ENCODE data around the gene DLGAP1.

Gene DLGAP1

GRCh38 chr18:3599861-3600260 lies 855.2 kb downstream of the DLGAP1 start:
- in situ Hi-C loops (cut with MboI; ENCODE audit: low sequenced_read_pairs) = loop anchor here (5.0 to 10.0 kb wide), 2 partner anchors 62 to 315 kb away; no protein-coding TSS in a partner anchor

GRCh38 chr18:3599195-3599594 lies 855.9 kb downstream of the DLGAP1 start:
- in situ Hi-C loops (cut with MboI; ENCODE audit: low sequenced_read_pairs) = loop anchor here (5.0 to 10.0 kb wide), 2 partner anchors 63 to 314 kb away; no protein-coding TSS in a partner anchor

DNA sequence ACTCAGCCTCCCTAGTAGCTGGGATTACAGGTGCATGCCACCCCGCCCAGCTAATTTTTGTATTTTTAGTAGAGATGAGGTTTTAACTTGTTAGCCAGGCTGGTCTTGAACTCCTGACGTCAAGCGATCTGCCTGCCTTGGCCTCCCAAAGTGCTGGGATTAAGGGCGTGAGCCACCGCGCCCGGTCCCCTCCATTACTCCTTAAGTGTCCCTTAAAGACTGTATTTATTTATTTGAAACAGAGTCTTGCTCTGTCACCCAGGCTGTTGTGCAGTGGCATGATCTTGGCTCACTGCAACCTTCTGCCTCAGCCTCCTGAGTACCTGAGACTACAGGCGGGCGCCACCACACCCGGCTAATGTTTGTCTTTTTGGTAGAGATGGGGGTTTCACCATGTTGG lies 856.5 kb downstream of the DLGAP1 start:
- in situ Hi-C loops (cut with MboI; ENCODE audit: low sequenced_read_pairs) = loop anchor here (5.0 to 10.0 kb wide), 2 partner anchors 64 to 314 kb away; no protein-coding TSS in a partner anchor

DNA sequence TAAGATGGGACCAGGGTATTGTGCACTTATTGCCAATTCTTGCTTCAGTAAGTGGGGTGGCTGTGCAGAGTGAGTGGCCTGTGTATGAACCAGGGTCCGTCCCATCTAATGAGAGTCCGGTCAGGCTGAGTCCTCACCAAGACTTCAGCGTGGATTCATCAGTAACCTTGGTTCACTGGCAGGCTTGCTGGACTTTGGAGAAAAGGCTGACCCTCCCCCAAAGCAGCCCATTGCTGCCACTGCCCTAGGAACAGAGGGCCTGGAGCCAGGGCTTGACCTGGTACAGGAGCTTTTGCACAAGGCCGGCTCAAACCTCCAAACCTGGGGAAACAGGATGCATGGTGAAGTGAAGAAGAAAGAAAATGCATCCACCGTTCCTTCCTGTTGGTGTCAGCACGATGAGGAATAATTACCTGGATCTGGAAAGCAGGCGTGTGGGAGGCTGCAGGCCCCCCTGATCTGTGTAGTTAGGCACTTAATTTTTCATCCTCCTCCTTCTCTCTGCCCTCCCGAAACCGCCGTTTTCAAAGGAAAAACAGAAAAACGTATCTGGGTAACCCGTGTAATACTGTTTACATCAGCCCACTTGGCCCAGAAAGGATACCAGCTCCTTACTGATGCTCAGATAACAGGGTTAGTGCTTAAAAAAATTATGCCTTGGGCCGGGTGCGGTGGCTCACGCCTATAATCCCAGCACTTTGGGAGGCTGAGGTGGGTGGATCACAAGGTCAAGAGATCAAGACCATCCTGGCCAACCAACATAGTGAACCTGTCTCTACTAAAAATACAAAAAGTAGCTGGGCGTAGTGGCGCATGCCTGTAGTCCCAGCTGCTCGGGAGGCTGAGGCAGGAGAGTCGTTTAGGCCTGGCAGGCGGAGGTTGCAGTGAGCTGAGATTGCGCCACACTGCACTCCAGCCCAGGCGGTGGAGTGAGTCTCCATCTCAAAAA lies 857.4 kb downstream of the DLGAP1 start:
- in situ Hi-C loops (cut with MboI; ENCODE audit: low sequenced_read_pairs) = loop anchor here (5.0 to 10.0 kb wide), 2 partner anchors 65 to 313 kb away; no protein-coding TSS in a partner anchor

- in situ Hi-C loops (cut with MboI; ENCODE audit: low sequenced_read_pairs) = loop anchor here (5.0 to 10.0 kb wide), 2 partner anchors 65 to 312 kb away; no protein-coding TSS in a partner anchor
These were observed 858.3 kb downstream of the DLGAP1 start for GRCh38 chr18:3596637-3597384.

DNA sequence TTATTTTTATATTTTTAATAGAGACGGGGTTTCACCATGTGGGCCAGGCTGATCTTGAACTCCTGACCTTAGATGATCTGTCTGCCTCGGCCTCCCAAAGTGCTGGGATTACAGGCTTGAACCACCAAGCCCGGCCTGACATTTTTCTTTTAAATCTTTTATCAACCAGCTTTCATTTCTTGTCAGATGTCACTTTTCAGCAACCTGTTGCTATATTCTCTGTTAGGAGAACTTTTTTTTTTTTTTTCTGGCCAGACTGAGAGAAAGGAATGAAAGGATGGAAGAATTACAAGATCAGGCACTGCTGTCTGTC lies 858.8 kb downstream of the DLGAP1 start:
- in situ Hi-C loops (cut with MboI; ENCODE audit: low sequenced_read_pairs) = loop anchor here (5.0 to 10.0 kb wide), 2 partner anchors 66 to 311 kb away; no protein-coding TSS in a partner anchor

GRCh38 chr18:3595369-3596273 lies 859.5 kb downstream of the DLGAP1 start:
- in situ Hi-C loops (cut with MboI; ENCODE audit: low sequenced_read_pairs) = loop anchor here (5.0 to 10.0 kb wide), 2 partner anchors 67 to 311 kb away; no protein-coding TSS in a partner anchor

DNA sequence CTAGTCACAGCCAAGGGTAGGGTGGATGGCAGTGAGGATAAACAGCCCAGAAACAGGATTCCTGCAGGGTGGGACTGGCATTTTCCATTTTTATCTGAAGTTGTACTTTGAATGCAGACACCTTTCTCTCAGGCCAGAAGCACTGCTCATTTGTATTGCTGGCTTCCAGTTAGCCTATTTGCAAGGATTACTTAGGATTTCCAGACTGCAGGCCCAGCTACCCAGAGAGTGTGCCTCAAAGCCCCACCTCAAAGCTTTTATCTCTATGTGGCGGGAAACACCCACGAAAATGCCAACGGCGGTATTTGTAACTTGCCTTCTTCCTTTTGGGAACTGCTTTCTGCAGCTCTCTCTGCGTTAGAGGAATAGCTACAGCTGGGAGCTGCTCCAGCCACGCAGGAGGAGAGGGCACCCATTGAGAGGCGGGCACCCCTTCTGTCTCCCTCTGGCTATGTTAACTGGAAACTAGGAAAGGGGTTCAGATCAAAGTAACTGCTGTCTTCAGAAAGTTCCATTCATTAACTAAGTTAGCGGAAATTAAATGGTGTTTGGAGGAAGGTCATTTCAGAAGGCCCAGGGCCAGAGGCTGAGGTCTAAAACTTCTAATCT lies 860.2 kb downstream of the DLGAP1 start:
- in situ Hi-C loops (cut with MboI; ENCODE audit: low sequenced_read_pairs) = loop anchor here (5.0 to 10.0 kb wide), 2 partner anchors 67 to 310 kb away; no protein-coding TSS in a partner anchor

GRCh38 chr18:3593904-3594759 lies 861.0 kb downstream of the DLGAP1 start:
- in situ Hi-C loops (cut with MboI; ENCODE audit: low sequenced_read_pairs) = loop anchor here (10.0 kb wide), 1 partner anchor 309 kb away; no protein-coding TSS in a partner anchor

- in situ Hi-C loops (cut with MboI; ENCODE audit: low sequenced_read_pairs) = loop anchor here (10.0 kb wide), 1 partner anchor 309 kb away; no protein-coding TSS in a partner anchor
These were observed 861.7 kb downstream of the DLGAP1 start for GRCh38 chr18:3593381-3593903.

- in situ Hi-C loops (cut with MboI; ENCODE audit: low sequenced_read_pairs) = loop anchor here (10.0 kb wide), 1 partner anchor 308 kb away; no protein-coding TSS in a partner anchor
These were observed 862.2 kb downstream of the DLGAP1 start for GRCh38 chr18:3592864-3593263.

DNA sequence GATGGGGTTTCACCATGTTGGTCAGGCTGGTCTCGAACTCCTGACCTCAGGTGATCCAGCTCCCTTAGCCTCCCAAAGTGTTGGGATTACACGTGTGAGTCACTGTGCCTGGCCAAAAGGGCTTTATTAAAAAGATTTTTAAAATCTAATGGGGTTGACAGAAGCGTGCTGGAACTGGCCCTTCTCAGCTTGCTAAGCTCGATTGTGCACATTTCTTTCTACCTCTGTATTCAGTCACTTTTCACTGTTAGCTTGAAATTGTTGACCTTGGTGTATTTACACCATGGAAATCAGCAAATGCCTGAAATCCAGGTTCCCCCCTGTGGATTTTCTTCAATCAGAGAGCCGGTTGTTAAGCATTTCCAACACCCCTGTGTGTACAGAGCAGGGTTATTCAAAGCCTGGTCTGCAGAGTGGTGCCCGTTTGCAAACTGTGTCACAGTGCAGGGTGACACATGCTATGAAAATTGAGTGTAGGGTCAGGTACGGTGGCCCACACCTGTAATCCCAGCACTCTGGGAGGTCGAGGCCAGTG lies 864.9 kb downstream of the DLGAP1 start:
- in situ Hi-C loops (cut with MboI; ENCODE audit: low sequenced_read_pairs) = loop anchor here (10.0 kb wide), 1 partner anchor 305 kb away; no protein-coding TSS in a partner anchor

GRCh38 chr18:3585656-3586509 lies 869.2 kb downstream of the DLGAP1 start:
- in situ Hi-C loops (cut with MboI; ENCODE audit: low sequenced_read_pairs) = no loop called here

DNA sequence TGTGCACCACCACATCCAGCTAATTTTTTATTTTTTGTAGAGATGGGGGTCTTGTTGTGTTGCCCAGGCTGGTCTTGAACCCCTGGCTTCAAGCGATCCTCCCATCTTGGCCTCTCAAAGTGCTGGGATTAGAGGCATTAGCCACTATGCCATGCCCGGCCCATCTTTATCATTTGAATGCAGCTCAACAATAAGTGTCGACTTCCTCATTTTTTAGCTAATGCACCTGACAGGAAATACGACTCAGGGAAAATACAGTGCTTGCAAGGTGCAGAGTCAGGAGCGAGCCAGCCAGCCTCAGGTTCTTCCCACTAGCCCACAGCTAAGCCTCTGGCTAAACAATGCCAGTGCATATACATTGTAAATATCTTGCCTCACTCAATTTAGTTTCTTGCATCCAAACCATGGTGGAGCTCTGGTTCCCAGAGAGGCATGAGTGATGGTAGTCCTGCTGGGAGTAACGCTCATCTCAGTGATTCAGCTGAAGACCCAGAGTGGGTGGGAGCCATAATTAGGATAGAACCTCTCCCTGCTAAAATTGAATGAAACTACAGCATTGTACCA lies 870.1 kb downstream of the DLGAP1 start:
- in situ Hi-C loops (cut with MboI; ENCODE audit: low sequenced_read_pairs) = no loop called here

DNA sequence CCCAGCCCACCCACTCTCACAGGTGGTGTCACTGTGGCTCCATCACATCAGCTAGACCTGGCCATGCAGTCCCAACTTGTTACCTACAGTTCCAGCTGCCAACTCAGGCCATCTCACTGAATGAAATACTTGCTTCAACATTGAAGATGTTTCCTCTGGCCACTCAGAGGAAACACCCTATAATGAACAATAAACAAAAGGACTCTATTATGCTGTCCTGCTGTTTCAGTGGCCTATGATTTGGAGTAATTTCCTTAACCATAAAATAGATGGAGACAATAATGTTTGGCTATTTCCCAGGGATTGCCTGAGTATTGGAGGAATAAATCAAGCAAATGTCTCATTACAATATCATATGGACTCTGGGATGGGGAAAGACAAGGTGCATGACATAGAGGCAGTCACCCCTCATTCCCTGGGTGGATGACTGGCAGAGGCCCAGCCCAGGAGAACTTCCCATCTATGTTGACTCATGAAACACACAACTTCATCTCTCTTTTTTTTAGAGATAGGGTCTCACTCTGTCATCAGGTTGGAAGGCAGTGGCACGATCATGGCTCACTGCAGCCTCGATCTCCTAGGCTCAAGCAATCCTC lies 870.7 kb downstream of the DLGAP1 start:
- in situ Hi-C loops (cut with MboI; ENCODE audit: low sequenced_read_pairs) = no loop called here

DNA sequence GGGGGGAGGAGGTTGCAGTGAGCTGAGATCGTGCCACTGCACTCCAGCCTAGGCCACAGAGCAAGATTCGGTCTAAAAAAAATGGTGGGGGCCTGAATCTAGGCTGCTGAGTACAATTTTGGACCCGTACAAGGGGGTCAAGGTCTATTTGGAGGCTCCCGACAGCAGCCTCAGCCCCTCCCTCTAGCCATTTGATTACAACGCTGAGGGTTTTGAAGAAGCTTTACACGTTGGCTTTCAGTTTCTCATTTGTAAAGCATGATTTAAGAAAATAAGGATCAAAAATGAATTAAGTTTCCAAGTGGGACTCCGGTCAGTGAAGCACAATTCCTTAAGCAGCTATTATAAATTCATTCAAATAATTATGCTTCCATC lies 871.2 kb downstream of the DLGAP1 start:
- in situ Hi-C loops (cut with MboI; ENCODE audit: low sequenced_read_pairs) = no loop called here
